ENCODE results near the gene SESN3. TPM values are rescaled to one million over a fixed set of nuclear protein-coding genes. Genes with fewer than 3 reads are reported as not detected.

The SESN3 gene
- total RNA-seq, 1 experiment from 2014 or later = 36.8 TPM

GRCh38 chr11:95254131-95254704, 23.2 kb upstream of the SESN3 start:
- Histone ChIP-seq H3K4me1 (ENCODE audit: insufficient read depth, low read length) (peaks cover 25% of the 10 kb centered on the region), H3K23ac (ENCODE audit: insufficient read length, low read depth, low read length) (no peak overlapping the region), H2AK5ac (ENCODE audit: insufficient read length, low read length) (no peak overlapping the region), H3K27ac (ENCODE audit: insufficient read length, low read depth, low read length) (peak overlapping the region; percentile 57), H3K27me3 (ENCODE audit: insufficient read depth, low read length) (no peaks in the 10 kb centered on the region), H3K14ac (ENCODE audit: insufficient read depth, low read length) (no peak overlapping the region), H3K4ac (ENCODE audit: low read depth, low read length) (no peak overlapping the region), H3K4me2 (ENCODE audit: insufficient read depth, insufficient read length, low read length) (no peak overlapping the region), H2AFZ (ENCODE audit: low read length) (no peak overlapping the region), H2BK15ac (ENCODE audit: low read depth, low read length) (no peak overlapping the region), H3K18ac (ENCODE audit: insufficient read length, low read depth, low read length) (no peak overlapping the region), H4K20me1 (ENCODE audit: control insufficient read depth, insufficient read depth, insufficient read length) (no peaks in the 10 kb centered on the region), H2BK12ac (ENCODE audit: insufficient read length, low read depth, low read length) (no peak overlapping the region), H2BK120ac (ENCODE audit: low read depth, low read length, poor library complexity, severe bottlenecking) (no peak overlapping the region), H3K79me1 (ENCODE audit: insufficient read depth, low read depth, low read length, poor library complexity, severe bottlenecking) (no peaks in the 10 kb centered on the region), H3K23me2 (ENCODE audit: insufficient read length, low read depth, low read length, poor library complexity, severe bottlenecking) (no peaks in the 10 kb centered on the region), H4K5ac (ENCODE audit: insufficient read length, low read depth, low read length) (no peak overlapping the region), H3K79me2 (ENCODE audit: insufficient read depth, low read length) (no peaks in the 10 kb centered on the region), H3T11ph (ENCODE audit: low read length) (no peak overlapping the region), H2BK5ac (ENCODE audit: insufficient read length, low read length) (no peak overlapping the region), H3K9ac (ENCODE audit: extremely low read depth, insufficient read length, low read length) (no peak overlapping the region), H3K9me3 (ENCODE audit: control insufficient read depth, low read depth, low read length) (no peaks in the 10 kb centered on the region), H2BK20ac (ENCODE audit: low read depth, low read length, poor library complexity, severe bottlenecking) (no peak overlapping the region), H4K91ac (ENCODE audit: insufficient read length, low read depth, low read length) (no peak overlapping the region), H4K8ac (replicated peaks; ENCODE audit: insufficient read length, low read depth, low read length) (no peak overlapping the region), H3K56ac (ENCODE audit: insufficient read length, low read depth, low read length) (no peak overlapping the region)
- H3K4me1 Mint-ChIP-seq = peaks cover 64 to 70% of the 10 kb centered on the region in 2 experiments
- H3K4me3 Mint-ChIP-seq = peak overlapping the region; percentile 27 to 46
- peak overlapping the region; percentile 81 to 86 (median 86); a peak in 6 of 7 replicates for H3K27ac Mint-ChIP-seq
- DNase-seq = peak; percentile 81
- no CpG with 5 or more reads among the region's 8 CpGs for WGBS (ENCODE audit: extremely low coverage, insufficient read length, low lambda C conversion rate)
- H3K9me3 Mint-ChIP-seq = no peaks in the 10 kb centered on the region
- no peak for TF ChIP-seq CTCF (conservative IDR thresholded peaks at IDR 0.05)
- no peaks in the 10 kb centered on the region for H3K27me3 Mint-ChIP-seq (ENCODE audit: low read depth)
- H3K36me3 Mint-ChIP-seq (ENCODE audit: insufficient read depth in 1 of 3, low read depth in 3 of 3) = no peaks in the 10 kb centered on the region; a peak in 1 of 7 replicates

Data from H9 (cell line).